AG04449 (cell line): ENCODE results near the gene MYL12A.

Experiments
- CTCF ChIA-PET: fragments of 350-600 bp; formaldehyde crosslinking; extraction: SDS; loops from one replicate; lab custom pipeline; 2021; ENCODE audit warnings: antibody characterized with exemption; lab: Yijun Ruan, JAX
- POLR2A ChIA-PET: fragments of 400-600, 350-600 bp; formaldehyde crosslinking; extraction: SDS; loops from one replicate; lab custom pipeline; 2020; ENCODE audit warnings: antibody characterized with exemption, inconsistent platforms; lab: Yijun Ruan, JAX
- DNase-seq: peaks from one replicate; pipeline ENCODE4 v3.0.0-alpha.2; 2010; ENCODE audit warnings: low read depth, low spot score
- H3K4me3 ChIP-seq: 2 replicates; pipeline ENCODE4 v1.5.1; 2011; ENCODE audit warnings: low read depth, mild to moderate bottlenecking, control low read depth, low read length
- TF ChIP-seq, protein P1 (sequence below): IDR thresholded peaks from one replicate; pipeline ENCODE4 v1.5.1; 2011; ENCODE audit warnings: mild to moderate bottlenecking, moderate library complexity, low read length, control low read depth, inconsistent platforms; ENCODE audit not compliant: insufficient read depth; ENCODE audit errors: missing control alignments

The MYL12A gene

DNA sequence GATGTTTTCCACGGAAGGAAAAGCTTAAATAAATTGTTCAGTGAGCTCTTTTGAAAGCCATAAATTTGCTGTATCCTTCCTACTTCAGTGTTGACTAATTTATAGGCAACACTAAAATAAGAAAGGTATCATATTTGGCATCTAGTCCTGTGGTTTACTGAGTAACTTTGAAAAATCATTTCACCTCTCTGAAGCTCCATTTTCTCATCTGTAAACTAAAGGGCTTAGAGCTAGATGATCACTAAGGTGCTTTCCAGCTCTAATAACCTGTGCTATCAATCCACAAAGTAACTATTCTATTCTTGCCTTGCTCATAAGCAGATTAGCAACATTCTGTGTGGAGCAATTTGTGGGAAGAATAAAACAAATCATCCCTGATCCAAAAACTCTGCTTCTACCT, 24.2 kb upstream of the MYL12A start:
- H3K4me3 ChIP-seq: no peak overlapping the region
- POLR2A ChIA-PET: no interaction called here
- no peak for DNase-seq
- TF ChIP-seq, protein P1, sequence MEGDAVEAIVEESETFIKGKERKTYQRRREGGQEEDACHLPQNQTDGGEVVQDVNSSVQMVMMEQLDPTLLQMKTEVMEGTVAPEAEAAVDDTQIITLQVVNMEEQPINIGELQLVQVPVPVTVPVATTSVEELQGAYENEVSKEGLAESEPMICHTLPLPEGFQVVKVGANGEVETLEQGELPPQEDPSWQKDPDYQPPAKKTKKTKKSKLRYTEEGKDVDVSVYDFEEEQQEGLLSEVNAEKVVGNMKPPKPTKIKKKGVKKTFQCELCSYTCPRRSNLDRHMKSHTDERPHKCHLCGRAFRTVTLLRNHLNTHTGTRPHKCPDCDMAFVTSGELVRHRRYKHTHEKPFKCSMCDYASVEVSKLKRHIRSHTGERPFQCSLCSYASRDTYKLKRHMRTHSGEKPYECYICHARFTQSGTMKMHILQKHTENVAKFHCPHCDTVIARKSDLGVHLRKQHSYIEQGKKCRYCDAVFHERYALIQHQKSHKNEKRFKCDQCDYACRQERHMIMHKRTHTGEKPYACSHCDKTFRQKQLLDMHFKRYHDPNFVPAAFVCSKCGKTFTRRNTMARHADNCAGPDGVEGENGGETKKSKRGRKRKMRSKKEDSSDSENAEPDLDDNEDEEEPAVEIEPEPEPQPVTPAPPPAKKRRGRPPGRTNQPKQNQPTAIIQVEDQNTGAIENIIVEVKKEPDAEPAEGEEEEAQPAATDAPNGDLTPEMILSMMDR: no peak
- CTCF ChIA-PET: no interaction called here

DNA sequence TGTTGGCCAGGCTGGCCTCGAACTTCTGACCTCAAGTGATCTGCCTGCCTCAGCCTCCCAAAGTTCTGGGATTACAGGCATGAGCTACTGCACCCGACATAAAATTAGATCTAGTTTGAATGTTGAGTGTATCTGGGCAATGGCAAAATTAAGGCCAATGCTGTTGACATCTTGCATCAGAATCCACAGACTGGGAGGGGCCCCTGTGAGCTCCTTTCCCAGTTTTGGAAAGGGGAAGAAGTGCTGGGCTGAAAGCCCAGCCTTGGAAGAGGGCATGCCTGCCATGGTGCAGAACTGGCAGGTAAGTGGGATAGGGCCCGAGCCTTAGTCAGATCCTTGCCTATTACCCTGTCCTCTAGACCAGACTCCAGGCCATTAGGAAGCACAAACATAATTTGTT, 23.4 kb upstream of the MYL12A start:
- H3K4me3 ChIP-seq: no peak overlapping the region
- TF ChIP-seq, protein P1: no peak
- POLR2A ChIA-PET: no interaction called here
- no peak for DNase-seq
- CTCF ChIA-PET: no interaction called here

DNA sequence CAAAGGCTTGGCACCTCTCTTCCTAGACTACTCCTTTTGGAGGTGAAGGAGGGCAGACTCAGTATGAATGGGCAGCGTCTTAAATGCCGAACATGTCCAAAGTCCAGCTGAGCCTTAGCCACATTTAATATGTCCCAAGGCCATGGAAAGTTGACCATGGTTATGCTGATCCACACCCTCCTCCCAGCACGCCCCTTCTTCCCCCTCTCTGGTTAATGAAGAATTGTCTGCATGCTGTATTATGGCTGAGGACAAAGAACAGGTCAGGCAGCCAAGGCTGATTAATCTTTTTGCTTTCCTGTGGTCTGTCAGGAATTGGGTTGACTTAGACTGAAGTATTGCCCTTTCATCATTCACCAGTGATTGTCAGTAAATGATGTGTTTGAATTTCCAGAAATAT, 22.0 kb upstream of the MYL12A start:
- TF ChIP-seq, protein P1: no peak
- ChIA-PET POLR2A (no interaction called here), CTCF (interaction anchor here (1.5 kb wide), 1 partner anchor 20 kb away, joined by 5 read pairs; no protein-coding TSS in a partner anchor)
- DNase-seq: no peak
- H3K4me3 ChIP-seq: no peak overlapping the region

DNA sequence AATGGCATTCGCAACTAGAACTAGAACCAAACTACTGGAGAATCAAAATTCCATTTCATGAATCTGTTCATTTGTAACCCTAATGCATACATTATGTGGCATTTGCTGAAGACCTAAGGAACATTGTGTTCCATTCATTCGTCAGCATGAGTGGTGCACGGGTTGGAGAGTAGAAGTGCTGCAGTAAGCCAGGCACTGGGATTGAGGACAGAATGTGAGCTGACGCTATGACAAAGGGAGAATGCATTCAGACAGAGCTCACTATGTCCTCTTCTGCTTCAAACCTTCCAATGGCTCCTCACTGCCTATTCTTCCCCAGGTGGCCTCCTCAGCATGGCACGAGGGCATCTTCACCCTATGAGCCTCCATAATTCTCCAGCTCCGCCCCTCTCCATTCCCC, 21.6 kb upstream of the MYL12A start:
- no peak overlapping the region for H3K4me3 ChIP-seq
- no peak for DNase-seq
- TF ChIP-seq, protein P1: no peak
- ChIA-PET POLR2A (no interaction called here), CTCF (interaction anchor here (1.5 kb wide), 1 partner anchor 19 kb away, joined by 5 read pairs; no protein-coding TSS in a partner anchor)

DNA sequence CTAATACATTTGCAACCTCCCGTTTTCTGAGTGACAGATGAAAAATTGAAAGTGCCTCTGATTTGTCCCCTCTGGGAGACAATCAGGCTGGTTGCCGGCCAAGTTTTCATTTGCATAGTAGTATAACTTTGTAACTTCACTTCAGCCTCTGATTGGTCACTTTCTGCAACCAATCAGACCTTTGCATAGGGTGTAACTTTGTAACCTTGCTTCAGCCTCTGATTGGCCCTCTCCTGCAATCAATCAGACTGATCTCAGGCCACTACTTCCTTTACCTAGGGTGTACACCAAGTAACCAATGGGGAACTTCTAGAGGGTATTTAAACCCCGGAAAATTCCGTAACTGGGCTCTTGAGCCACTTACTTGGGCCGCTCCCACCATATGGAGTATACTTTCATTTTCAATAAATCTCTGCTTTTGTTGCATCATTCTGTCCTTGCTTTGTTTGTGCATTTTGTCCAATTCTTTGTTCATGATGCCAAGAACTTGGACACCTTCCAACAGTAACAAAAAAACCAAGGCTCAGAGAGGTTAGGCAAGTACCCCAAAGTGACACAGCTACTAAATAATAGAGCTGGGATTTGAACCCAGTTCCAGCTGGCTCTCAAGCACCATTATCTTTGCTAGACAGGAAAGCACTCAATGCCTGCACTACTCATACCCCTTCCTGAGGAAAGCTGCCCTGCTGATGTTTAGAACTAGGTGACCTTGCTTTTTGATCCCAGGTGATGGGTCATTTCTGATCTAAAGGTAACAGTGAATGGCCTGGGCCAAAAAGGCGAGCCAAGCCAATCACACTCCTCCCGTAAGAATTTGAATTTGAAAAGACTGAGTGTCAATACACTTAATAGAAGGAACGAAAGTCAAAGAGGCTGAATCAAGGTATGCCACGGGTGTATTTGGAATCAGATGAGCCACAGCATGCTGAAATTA, 16.9 kb upstream of the MYL12A start:
- ChIA-PET POLR2A (no interaction called here), CTCF (no interaction called here)
- no peak overlapping the region for H3K4me3 ChIP-seq
- no peak for DNase-seq
- TF ChIP-seq, protein P1: no peak

DNA sequence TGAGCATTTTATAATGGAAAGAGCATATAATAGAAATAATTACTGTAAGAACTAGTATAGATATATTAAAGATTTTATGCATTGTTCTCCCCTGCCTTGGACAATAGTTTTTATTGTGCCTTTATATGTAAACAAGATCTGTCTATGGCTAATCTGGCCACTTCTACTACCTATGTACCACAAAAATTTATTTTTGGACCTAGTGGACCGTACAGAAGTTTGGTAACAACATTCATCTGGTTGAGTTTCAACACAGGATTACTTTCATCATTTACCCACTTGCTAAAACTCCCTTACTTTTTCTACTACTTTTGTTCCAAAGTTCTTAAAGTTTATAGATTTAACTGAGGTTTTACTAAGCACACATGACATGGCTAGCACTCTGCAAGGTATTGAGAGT, 14.6 kb upstream of the MYL12A start:
- ChIA-PET CTCF (no interaction called here), POLR2A (no interaction called here)
- DNase-seq: no peak
- no peak overlapping the region for H3K4me3 ChIP-seq
- TF ChIP-seq, protein P1: no peak
